ENCODE measurements around the gene PTH2.

The PTH2 gene

GRCh38 chr19:49420227-49420626 lies 3.0 kb downstream of the PTH2 start:
- Histone ChIP-seq H3K36me3 (replicated peaks) (no peaks in the 10 kb centered on the region), H3K4me3 (no peak overlapping the region), H3K4me1 (peaks cover 2% of the 10 kb centered on the region; the same call in 1 of the 2 replicates), H3K9me3 (no peaks in the 10 kb centered on the region), H3K27me3 (ENCODE audit: low read depth) (peaks cover 69% of the 10 kb centered on the region)
- in situ Hi-C loops (cut with MboI; ENCODE audit: low sequenced_read_pairs): no loop called here
- DNase-seq (ENCODE audit: low spot score in 2 of 2): no peak

DNA sequence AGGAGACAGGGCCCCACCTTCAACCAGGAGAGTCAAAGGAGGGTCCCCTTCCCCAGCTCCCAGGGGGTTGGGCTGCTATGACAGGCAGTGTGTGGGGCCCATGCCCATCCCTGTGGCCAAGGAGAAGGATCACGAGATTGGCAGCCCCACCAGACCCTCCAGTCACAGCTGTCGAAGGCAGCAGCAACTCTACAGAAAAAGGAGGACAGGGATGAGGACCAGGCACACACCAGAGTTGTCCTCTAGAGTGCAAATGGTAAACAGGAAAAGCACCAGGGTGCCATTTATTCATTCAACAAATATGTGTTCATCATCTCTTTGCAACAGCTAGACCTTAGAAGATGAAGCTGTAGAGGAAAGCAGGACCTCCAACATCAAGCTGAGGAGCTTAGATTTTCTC lies 4.1 kb downstream of the PTH2 start:
- H3K27me3 ChIP-seq (ENCODE audit: low read depth): peaks cover 60% of the 10 kb centered on the region
- in situ Hi-C loops (cut with MboI; ENCODE audit: low sequenced_read_pairs): no loop called here
- H3K4me1 ChIP-seq: peaks cover 2% of the 10 kb centered on the region; the same call in 1 of the 2 replicates
- H3K36me3 ChIP-seq (replicated peaks): no peaks in the 10 kb centered on the region
- no peak overlapping the region for H3K4me3 ChIP-seq
- no peak for DNase-seq (ENCODE audit: low spot score in 2 of 2)
- H3K9me3 ChIP-seq: no peaks in the 10 kb centered on the region

- no peak overlapping the region for H3K4me3 ChIP-seq
- in situ Hi-C loops (cut with MboI; ENCODE audit: low sequenced_read_pairs): no loop called here
- no peaks in the 10 kb centered on the region for H3K36me3 ChIP-seq (replicated peaks)
- no peaks in the 10 kb centered on the region for H3K9me3 ChIP-seq
- H3K27me3 ChIP-seq (ENCODE audit: low read depth): peaks cover 54% of the 10 kb centered on the region
- no peak for DNase-seq (ENCODE audit: low spot score in 2 of 2)
- peaks cover 2% of the 10 kb centered on the region; the same call in 1 of the 2 replicates for H3K4me1 ChIP-seq
Observed at GRCh38 chr19:49418511-49418910, 4.7 kb downstream of the PTH2 start.

DNA sequence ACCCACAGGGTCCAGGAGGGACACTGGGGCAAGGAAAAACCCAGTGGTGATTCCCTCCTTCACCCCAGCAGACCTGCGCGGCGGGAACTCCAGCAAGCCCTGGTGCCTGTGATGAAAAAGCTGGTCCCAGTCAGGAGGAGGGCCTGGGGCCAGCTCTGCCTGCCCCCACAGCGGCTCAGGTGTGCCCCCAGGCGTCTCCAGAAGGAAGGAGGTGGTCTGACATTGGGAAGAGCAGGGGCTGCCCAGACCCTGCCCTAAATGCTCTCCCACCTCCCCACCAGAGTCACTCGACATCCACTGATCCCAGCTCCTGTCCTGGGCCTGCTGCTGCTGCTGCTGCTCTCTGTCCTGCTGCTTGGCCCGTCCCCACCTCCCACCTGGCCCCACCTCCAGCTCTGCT lies 6.2 kb downstream of the PTH2 start:
- Histone ChIP-seq H3K9me3 (no peaks in the 10 kb centered on the region), H3K36me3 (replicated peaks) (no peaks in the 10 kb centered on the region), H3K4me1 (peaks cover 2% of the 10 kb centered on the region; the same call in 1 of the 2 replicates), H3K4me3 (no peak overlapping the region), H3K27me3 (ENCODE audit: low read depth) (peaks cover 40% of the 10 kb centered on the region)
- in situ Hi-C loops (cut with MboI; ENCODE audit: low sequenced_read_pairs): no loop called here
- no peak for DNase-seq (ENCODE audit: low spot score in 2 of 2)

- in situ Hi-C loops (cut with MboI; ENCODE audit: low sequenced_read_pairs): no loop called here
- peaks cover 2% of the 10 kb centered on the region; the same call in 1 of the 2 replicates for H3K4me1 ChIP-seq
- peaks cover 28% of the 10 kb centered on the region for H3K27me3 ChIP-seq (ENCODE audit: low read depth)
- H3K36me3 ChIP-seq (replicated peaks): no peaks in the 10 kb centered on the region
- no peaks in the 10 kb centered on the region for H3K9me3 ChIP-seq
- no peak overlapping the region for H3K4me3 ChIP-seq
- DNase-seq (ENCODE audit: low spot score in 2 of 2): no peak
Observed at GRCh38 chr19:49415810-49416200, 7.4 kb downstream of the PTH2 start.

DNA sequence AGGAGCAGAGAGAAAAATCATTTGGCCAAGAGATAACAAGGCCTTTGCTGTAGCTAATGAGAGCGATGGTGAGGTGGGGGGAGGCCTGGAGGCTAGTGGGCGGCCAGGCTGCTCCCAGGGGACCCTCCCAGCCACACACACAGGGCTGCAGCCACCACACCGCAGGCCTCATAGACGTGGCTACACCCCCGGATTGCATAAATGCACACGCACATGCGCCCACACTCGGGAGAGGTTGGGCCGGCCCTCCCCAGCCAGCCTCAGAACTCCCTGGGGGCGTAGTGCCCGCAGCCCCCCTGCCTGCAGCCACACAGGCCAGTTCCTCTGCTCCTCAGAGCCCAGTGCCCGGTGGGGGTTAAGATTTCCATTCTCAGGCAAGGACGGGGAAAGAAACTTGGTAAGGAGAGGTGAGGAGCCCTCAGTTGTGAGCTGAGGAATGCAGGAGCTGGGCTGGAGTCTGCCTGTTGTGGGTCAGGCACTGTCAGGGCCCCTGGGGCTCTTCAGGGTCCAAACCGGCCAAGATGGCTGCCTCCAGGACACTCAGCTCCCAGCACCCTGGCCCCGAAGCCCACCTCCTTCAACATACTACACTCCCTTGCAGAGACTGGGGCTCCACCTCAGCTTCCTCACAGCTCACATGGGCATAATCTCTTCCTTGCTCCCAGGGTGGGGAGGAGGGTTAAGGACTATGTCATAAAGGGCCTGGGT lies 8.0 kb downstream of the PTH2 start:
- no peak overlapping the region for H3K4me3 ChIP-seq
- H3K27me3 ChIP-seq (ENCODE audit: low read depth): peaks cover 23% of the 10 kb centered on the region
- H3K36me3 ChIP-seq (replicated peaks): no peaks in the 10 kb centered on the region
- no peaks in the 10 kb centered on the region for H3K4me1 ChIP-seq
- no peak for DNase-seq (ENCODE audit: low spot score in 2 of 2)
- H3K9me3 ChIP-seq: no peaks in the 10 kb centered on the region
- in situ Hi-C loops (cut with MboI; ENCODE audit: low sequenced_read_pairs): no loop called here

DNA sequence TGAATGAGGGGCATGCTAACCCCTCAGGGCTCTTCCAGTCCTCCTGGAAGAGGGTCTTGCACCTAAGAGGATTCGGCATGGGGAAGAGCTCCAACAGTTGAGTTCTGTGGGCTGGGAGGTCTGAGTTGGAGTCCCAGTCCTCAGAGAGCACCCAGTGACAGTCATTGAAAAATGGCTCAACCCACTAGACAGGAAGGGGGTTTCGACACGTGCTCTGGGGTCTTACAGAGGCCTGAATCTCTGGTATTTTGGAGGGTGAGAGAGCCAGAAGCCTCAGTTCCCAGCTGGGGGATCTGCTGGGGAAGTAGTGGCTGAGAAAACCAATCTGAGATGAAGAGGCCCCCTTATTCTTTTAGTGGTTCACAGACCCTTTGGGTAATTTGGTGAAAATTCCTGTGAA lies 9.0 kb downstream of the PTH2 start:
- Histone ChIP-seq H3K4me1 (no peaks in the 10 kb centered on the region), H3K27me3 (ENCODE audit: low read depth) (peaks cover 13% of the 10 kb centered on the region), H3K9me3 (no peaks in the 10 kb centered on the region), H3K36me3 (replicated peaks) (no peaks in the 10 kb centered on the region), H3K4me3 (no peak overlapping the region)
- no peak for DNase-seq (ENCODE audit: low spot score in 2 of 2)
- in situ Hi-C loops (cut with MboI; ENCODE audit: low sequenced_read_pairs): no loop called here

GRCh38 chr19:49413348-49413747 lies 9.9 kb downstream of the PTH2 start:
- in situ Hi-C loops (cut with MboI; ENCODE audit: low sequenced_read_pairs): no loop called here

GRCh38 chr19:49411681-49412326 lies 11.4 kb downstream of the PTH2 start:
- Histone ChIP-seq H3K9me3 (no peaks in the 10 kb centered on the region), H3K27me3 (ENCODE audit: low read depth) (no peaks in the 10 kb centered on the region), H3K36me3 (replicated peaks) (no peaks in the 10 kb centered on the region), H3K4me1 (no peaks in the 10 kb centered on the region), H3K4me3 (no peak overlapping the region)
- in situ Hi-C loops (cut with MboI; ENCODE audit: low sequenced_read_pairs): no loop called here
- no peak for DNase-seq (ENCODE audit: low spot score in 2 of 2)

More at GRCh38 chr19:49413348-49413747, 9.9 kb downstream of the PTH2 start:
- Histone ChIP-seq H3K4me3 (no peak overlapping the region), H3K27me3 (ENCODE audit: low read depth) (peaks cover 5% of the 10 kb centered on the region; the same call in 1 of the 2 replicates), H3K9me3 (no peaks in the 10 kb centered on the region), H3K4me1 (no peaks in the 10 kb centered on the region), H3K36me3 (replicated peaks) (no peaks in the 10 kb centered on the region)
- DNase-seq (ENCODE audit: low spot score in 2 of 2): no peak

GRCh38 chr19:49409441-49410029 lies 13.7 kb downstream of the PTH2 start:
- in situ Hi-C loops (cut with MboI; ENCODE audit: low sequenced_read_pairs): no loop called here
- H3K27me3 ChIP-seq (ENCODE audit: low read depth): no peaks in the 10 kb centered on the region
- no peak for DNase-seq (ENCODE audit: low spot score in 2 of 2)
- no peaks in the 10 kb centered on the region for H3K36me3 ChIP-seq (replicated peaks)
- no peak overlapping the region for H3K4me3 ChIP-seq
- no peaks in the 10 kb centered on the region for H3K9me3 ChIP-seq
- H3K4me1 ChIP-seq: no peaks in the 10 kb centered on the region

GRCh38 chr19:49408816-49409440 lies 14.3 kb downstream of the PTH2 start:
- Histone ChIP-seq H3K9me3 (no peaks in the 10 kb centered on the region), H3K36me3 (replicated peaks) (no peaks in the 10 kb centered on the region), H3K4me3 (no peak overlapping the region), H3K27me3 (ENCODE audit: low read depth) (no peaks in the 10 kb centered on the region), H3K4me1 (no peaks in the 10 kb centered on the region)
- in situ Hi-C loops (cut with MboI; ENCODE audit: low sequenced_read_pairs): no loop called here
- DNase-seq (ENCODE audit: low spot score in 2 of 2): no peak

GRCh38 chr19:49407482-49408015 lies 15.7 kb downstream of the PTH2 start:
- no peaks in the 10 kb centered on the region for H3K4me1 ChIP-seq
- DNase-seq (ENCODE audit: low spot score in 2 of 2): no peak
- no peaks in the 10 kb centered on the region for H3K9me3 ChIP-seq
- no peak overlapping the region for H3K4me3 ChIP-seq
- H3K27me3 ChIP-seq (ENCODE audit: low read depth): no peaks in the 10 kb centered on the region
- in situ Hi-C loops (cut with MboI; ENCODE audit: low sequenced_read_pairs): no loop called here
- no peaks in the 10 kb centered on the region for H3K36me3 ChIP-seq (replicated peaks)

DNA sequence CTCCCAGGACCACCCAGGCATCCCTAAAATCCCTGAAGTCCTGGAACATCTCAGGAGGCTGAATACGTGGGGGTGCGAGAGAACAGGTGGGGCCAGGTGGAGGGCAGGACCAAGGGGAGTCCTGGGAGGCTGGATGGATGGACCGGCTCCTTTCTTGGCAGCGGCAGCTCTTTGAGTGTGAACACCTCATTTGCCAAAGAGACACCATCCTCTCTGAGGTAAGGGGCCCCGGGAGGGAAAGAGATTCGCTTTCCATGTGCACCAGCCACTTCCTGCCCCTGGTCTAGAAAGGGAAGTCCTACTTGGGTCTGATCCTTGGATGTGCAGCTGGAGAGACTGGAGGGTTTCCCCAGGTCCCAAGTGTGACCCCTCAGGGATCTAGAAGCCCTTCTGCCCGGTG lies 16.2 kb downstream of the PTH2 start:
- no peak for DNase-seq (ENCODE audit: low spot score in 2 of 2)
- Histone ChIP-seq H3K4me3 (no peak overlapping the region), H3K9me3 (no peaks in the 10 kb centered on the region), H3K36me3 (replicated peaks) (no peaks in the 10 kb centered on the region), H3K4me1 (no peaks in the 10 kb centered on the region), H3K27me3 (ENCODE audit: low read depth) (no peaks in the 10 kb centered on the region)
- in situ Hi-C loops (cut with MboI; ENCODE audit: low sequenced_read_pairs): no loop called here
